Thymus (tissue), 11 donors: Measurements from ENCODE around the gene RFTN1. TPM values are rescaled to one million over a fixed set of nuclear protein-coding genes. Genes with fewer than 3 reads are reported as not detected.
"Not testable (repeated sequence)": the region's sequence is repeated elsewhere in the genome, so short reads cannot be mapped to it uniquely, and the experiment has no call there.

ENCODE experiments used
- DNase-seq, 9 donors: peaks; one replicate each; pipeline ENCODE4 v3.0.0-alpha.2; 2013; ENCODE audit warnings: low spot score in 9 of 9, low read depth in 6 of 9, missing footprints in 1 of 9
- H3K27ac ChIP-seq, 2 donors: one replicate each; pipeline ENCODE4 v1.5.1; 2013; ENCODE audit warnings: control low read depth in 1 of 2, low read depth in 1 of 2, low read length in 1 of 2, mild to moderate bottlenecking in 1 of 2, moderate library complexity in 1 of 2
- H3K27me3 ChIP-seq, 2 donors: one replicate each; pipeline ENCODE4 v1.5.1; 2013; ENCODE audit warnings: low read length in 1 of 2; ENCODE audit not compliant: control insufficient read depth in 2 of 2, insufficient read depth in 1 of 2
- H3K36me3 ChIP-seq, 2 donors: one replicate each; pipeline ENCODE4 v1.5.1; 2013; ENCODE audit warnings: low read length in 1 of 2, mild to moderate bottlenecking in 1 of 2, moderate library complexity in 1 of 2; ENCODE audit not compliant: control insufficient read depth in 2 of 2, insufficient read depth in 2 of 2
- H3K4me1 ChIP-seq, 2 donors: one replicate each; pipeline ENCODE4 v1.5.1; 2013; ENCODE audit warnings: low read length in 2 of 2; ENCODE audit not compliant: control insufficient read depth in 2 of 2, insufficient read depth in 2 of 2
- H3K4me3 ChIP-seq, 2 donors: one replicate each; pipeline ENCODE4 v1.5.1; 2013; ENCODE audit warnings: low read length in 2 of 2, control low read depth in 1 of 2, mild to moderate bottlenecking in 1 of 2
- H3K9me3 ChIP-seq, 2 donors: one replicate each; pipeline ENCODE4 v1.5.1; 2013; ENCODE audit warnings: low read length in 1 of 2, mild to moderate bottlenecking in 1 of 2; ENCODE audit not compliant: control insufficient read depth in 2 of 2, insufficient read depth in 1 of 2
- WGBS: extraction: QIAGEN DNeasy Blood & Tissue Kit; methylation state at CpG from one replicate; pipeline ENCODE4 v1.1.7; 2013; 5-methylcytosine and 5-hydroxymethylcytosine counted together
- polyA plus RNA-seq: library from polyadenylated mRNA; stranded (reverse); fragments of 200-250 nt; gene quantifications from one replicate; pipeline ENCODE4 v1.2.3, GENCODE V29; 2013
- total RNA-seq: library from RNA; stranded (reverse); fragments of 120-200 nt; gene quantifications from one replicate; pipeline ENCODE4 v1.2.4, GENCODE V29; 2013
- donor health status: healthy.

The RFTN1 gene
- total and polyA plus RNA-seq, 2 donors: 57.6 to 87.8 TPM

DNA sequence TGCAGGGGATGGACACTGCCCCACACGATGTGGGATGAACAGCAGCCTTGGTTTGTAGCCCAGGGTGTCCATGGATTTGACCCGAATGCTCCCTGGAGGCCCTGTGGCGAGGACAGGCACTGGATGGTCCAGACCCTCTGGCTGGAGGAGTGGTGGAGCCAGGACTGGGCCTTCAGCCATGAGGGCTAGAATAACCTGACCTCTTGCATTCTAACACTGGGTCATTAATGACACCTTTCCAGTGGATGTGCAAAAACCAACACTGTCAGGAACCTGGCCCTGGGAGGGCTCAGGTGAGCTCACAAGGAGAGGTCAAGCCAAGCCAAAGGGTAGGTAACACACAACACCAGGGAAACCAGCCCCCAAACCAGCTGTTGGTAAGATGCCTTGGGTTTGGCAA lies 197.1 kb downstream of the RFTN1 start:
- 98% methylated on average over 3 of the region's 3 CpGs for WGBS
- H3K27ac ChIP-seq: no peak overlapping the region
- no peak for DNase-seq
- peaks cover 58 to 84% of the 10 kb centered on the region in 2 donors for H3K4me1 ChIP-seq
- peaks cover 37 to 95% of the 10 kb centered on the region in 2 donors for H3K36me3 ChIP-seq
- H3K4me3 ChIP-seq: no peak overlapping the region
- H3K27me3 ChIP-seq: no peaks in the 10 kb centered on the region
- H3K9me3 ChIP-seq: peaks cover 0 to 6% of the 10 kb centered on the region in 2 donors

DNA sequence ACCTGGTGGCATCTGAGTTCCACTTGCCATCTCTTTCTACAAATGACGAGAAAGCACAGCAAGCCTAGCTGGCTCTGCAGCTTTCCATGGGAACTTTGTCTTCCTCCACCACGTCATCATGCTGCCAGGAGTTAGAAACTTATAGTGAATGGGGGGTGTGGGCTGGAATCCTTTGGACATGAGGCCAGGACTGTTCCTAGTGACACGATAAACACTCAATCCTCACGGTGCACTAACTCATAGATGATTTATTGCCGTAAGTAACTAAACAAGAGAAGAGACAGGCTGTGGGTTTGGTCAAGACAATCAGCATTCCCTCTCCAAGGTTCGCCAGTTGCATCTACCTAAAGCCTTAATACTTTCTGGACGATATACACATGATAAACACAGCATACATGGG lies 197.9 kb downstream of the RFTN1 start:
- Histone ChIP-seq H3K36me3 (peaks cover 33 to 88% of the 10 kb centered on the region in 2 donors), H3K4me1 (peaks cover 61 to 92% of the 10 kb centered on the region in 2 donors)

DNA sequence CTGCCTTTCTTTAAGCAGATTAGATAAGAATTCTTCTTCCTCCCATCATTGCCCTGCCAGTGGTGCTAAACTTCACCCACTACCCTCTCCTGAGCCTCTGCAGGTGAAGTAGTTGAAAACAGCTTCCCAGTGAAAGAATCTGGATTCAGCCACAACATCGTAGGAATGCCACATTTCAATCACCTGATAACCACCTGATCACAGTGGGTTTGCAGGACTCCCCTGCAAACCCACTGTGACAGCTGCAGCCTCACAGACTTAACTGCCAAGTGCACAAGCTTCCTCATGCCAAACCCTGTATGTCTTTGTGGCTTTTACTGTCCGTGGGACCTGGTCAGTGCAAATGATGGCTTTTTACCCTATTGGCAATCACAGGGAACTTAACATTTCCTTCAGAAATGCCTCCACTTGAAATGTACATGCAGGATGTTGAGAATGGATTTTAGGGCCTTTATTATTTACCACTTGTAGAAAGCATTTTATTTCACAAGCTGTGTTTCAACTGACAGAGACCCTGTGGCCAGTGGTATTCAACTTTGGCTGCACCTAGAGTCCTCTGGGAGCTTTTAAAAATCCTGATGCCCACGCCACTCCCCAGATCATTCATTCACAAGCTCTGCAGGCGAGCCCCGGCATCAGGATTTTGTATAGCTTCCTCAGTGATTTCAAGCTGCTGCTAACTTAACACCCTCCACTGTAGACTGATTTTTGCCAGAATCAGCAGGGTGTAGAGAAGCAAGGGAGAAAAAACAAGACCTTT lies 199.4 kb downstream of the RFTN1 start:
- DNase-seq: peak in 1 of 9 donors; percentile 73
- Histone ChIP-seq H3K4me1 (peaks cover 58 to 85% of the 10 kb centered on the region in 2 donors), H3K4me3 (no peak overlapping the region), H3K27ac (peak overlapping the region; percentile 83 to 84), H3K27me3 (no peaks in the 10 kb centered on the region), H3K9me3 (peaks cover 0 to 6% of the 10 kb centered on the region in 2 donors), H3K36me3 (peaks cover 23 to 72% of the 10 kb centered on the region in 2 donors)
- 57% methylated on average over 5 of the region's 5 CpGs for WGBS

More for the DNA sequence above, 197.9 kb downstream of the RFTN1 start:
- H3K27me3 ChIP-seq: no peaks in the 10 kb centered on the region
- 95% methylated on average over 7 of the region's 7 CpGs for WGBS
- peak overlapping the region in 1 of 2 donors; percentile 14 for H3K27ac ChIP-seq
- H3K4me3 ChIP-seq: no peak overlapping the region
- no peak for DNase-seq
- peaks cover 0 to 6% of the 10 kb centered on the region in 2 donors for H3K9me3 ChIP-seq

DNA sequence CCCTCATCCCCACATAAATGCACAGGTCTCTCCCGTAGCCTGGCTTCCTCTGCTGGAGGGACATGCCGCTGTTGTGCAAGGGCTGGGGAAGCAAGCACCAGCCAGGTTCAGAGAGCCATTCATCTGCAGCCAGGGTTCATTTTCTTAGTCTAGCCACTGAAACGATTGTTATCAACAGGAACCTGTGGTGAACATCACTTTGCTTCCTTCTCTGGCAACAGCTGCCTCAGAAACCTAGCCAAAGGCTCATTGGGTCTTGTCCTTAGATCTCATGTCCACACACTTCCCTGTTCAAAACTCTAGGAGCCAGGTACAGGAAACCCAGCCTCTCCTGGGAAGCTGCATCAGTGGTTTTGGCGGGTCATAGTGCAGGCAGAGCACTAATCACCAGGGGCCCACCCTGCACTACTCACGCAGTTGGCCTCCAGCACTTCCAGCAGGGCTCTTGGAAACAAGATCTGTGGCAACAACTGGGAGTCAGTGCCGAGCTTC lies 201.5 kb downstream of the RFTN1 start:
- peaks cover 23 to 68% of the 10 kb centered on the region in 2 donors for H3K36me3 ChIP-seq
- H3K4me3 ChIP-seq: peak overlapping the region in 1 of 2 donors; percentile 0
- H3K27ac ChIP-seq: peak overlapping the region; percentile 89 to 90
- peak in 7 of 9 donors; percentile 53 to 90 (median 67) for DNase-seq
- WGBS: 7% methylated on average over 6 of the region's 6 CpGs
- peaks cover 0 to 6% of the 10 kb centered on the region in 2 donors for H3K9me3 ChIP-seq
- H3K27me3 ChIP-seq: no peaks in the 10 kb centered on the region
- peaks cover 58 to 67% of the 10 kb centered on the region in 2 donors for H3K4me1 ChIP-seq

DNA sequence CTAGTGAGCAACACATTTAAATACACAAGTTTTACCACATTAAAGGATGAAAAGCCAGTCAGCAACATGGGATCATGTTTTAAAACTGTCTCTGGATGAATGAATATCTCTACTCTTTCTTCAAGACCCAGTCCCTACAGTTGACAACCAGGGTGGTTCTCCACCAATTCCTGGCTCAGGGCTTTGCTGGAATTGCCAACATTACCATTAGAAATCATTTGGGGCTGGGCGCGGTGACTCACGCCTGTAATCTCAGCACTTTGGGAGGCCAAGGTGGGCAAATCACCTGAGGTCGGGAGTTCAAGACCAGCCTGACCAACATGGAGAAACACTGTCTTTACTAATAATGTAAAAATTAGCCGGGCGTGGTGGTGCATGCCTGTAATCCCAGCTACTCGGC lies 203.0 kb downstream of the RFTN1 start:
- H3K4me1 ChIP-seq: peaks cover 50 to 59% of the 10 kb centered on the region in 2 donors
- not testable (repeated sequence) for H3K4me3 ChIP-seq, H3K27me3 ChIP-seq, H3K9me3 ChIP-seq, DNase-seq
- WGBS: 98% methylated on average over 7 of the region's 7 CpGs
- peaks cover 9 to 66% of the 10 kb centered on the region in 2 donors for H3K36me3 ChIP-seq
- H3K27ac ChIP-seq: peak overlapping the region in 1 of 2 donors; percentile 56

DNA sequence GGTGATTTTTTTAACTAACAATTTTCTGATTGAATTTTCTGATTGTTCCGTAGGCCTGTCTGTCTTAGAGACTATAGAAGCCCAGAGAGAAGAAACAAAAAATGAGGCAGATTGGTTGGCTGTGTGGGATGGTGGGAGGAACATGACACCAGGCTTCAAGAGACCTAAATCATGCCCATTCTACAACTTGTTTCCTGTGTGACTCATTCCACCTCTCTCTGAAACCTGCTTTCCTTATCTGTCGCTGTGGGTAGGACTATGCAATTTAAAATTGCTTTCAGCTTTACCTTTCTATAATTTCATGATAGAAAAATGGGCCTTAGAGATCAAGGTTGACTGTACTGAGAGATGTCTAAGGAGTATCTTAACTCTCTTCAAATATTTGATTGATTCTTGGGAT lies 203.9 kb downstream of the RFTN1 start:
- peak in 5 of 9 donors; percentile 49 to 87 (median 64) for DNase-seq
- Histone ChIP-seq H3K27me3 (no peaks in the 10 kb centered on the region), H3K9me3 (peaks cover 0 to 6% of the 10 kb centered on the region in 2 donors), H3K4me3 (no peak overlapping the region), H3K27ac (peak overlapping the region in 1 of 2 donors; percentile 56), H3K4me1 (peaks cover 54 to 59% of the 10 kb centered on the region in 2 donors), H3K36me3 (peaks cover 13 to 66% of the 10 kb centered on the region in 2 donors)
- WGBS: 3% methylated on average over 2 of the region's 2 CpGs

DNA sequence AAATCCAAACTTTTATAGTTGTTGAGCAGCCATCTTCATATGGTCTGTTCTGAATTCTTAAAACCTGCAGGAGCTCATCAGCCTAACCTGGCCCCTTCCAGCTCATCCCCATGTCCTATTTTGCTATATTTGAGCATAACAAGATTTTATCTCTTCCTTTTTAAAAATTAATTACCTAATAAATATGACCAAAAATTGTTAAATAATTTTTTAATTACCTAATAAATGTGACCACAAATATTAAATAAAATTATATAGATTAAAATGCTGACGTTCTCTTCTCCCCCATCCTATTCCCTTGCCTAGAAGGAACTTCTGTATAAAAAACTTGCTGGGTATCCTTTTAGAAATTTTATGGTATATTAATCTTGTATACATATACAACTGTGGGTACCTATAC lies 204.8 kb downstream of the RFTN1 start:
- Histone ChIP-seq H3K27me3 (no peaks in the 10 kb centered on the region), H3K27ac (no peak overlapping the region), H3K36me3 (peaks cover 10 to 64% of the 10 kb centered on the region in 2 donors), H3K4me1 (peaks cover 52 to 58% of the 10 kb centered on the region in 2 donors), H3K4me3 (no peak overlapping the region), H3K9me3 (peaks cover 0 to 6% of the 10 kb centered on the region in 2 donors)
- no peak for DNase-seq
- WGBS: 99% methylated on average over 1 of the region's 1 CpG

DNA sequence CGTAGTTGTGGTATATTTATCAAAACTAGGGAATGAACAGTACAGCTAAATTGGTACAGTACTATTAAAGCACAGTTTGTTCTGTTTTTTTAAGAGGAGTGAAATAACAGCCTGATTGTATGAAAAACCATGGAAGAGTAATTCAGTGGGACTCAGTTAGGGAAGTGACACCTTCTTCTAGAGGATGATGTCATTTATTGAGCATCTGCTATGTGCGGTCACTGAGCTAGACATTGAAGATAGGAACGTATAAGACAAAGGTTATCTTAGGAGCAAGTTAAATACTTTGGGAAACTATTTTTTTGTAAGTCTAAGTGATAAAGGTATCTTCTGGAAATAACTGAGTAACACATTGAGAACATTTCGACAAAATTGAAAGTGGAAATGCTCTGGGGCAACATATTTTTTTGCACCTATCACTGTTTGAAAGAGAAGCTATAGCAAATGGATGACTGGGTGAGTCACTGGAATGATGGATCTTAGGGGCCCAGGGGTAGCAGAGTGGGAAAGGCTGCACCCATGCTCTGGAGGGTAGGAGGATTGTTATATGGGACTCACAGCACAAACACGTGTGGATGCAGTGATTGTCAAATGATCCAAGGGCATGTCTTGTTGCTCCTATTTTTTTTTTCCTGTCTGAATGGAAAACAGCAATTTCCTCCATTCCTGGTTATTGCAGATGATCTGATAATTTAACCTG lies 205.5 kb downstream of the RFTN1 start:
- Histone ChIP-seq H3K9me3 (peaks cover 0 to 6% of the 10 kb centered on the region in 2 donors), H3K27me3 (no peaks in the 10 kb centered on the region), H3K4me3 (no peak overlapping the region), H3K4me1 (peaks cover 50 to 55% of the 10 kb centered on the region in 2 donors), H3K27ac (no peak overlapping the region), H3K36me3 (peaks cover 10 to 56% of the 10 kb centered on the region in 2 donors)
- 97% methylated on average over 5 of the region's 5 CpGs for WGBS
- DNase-seq: no peak

DNA sequence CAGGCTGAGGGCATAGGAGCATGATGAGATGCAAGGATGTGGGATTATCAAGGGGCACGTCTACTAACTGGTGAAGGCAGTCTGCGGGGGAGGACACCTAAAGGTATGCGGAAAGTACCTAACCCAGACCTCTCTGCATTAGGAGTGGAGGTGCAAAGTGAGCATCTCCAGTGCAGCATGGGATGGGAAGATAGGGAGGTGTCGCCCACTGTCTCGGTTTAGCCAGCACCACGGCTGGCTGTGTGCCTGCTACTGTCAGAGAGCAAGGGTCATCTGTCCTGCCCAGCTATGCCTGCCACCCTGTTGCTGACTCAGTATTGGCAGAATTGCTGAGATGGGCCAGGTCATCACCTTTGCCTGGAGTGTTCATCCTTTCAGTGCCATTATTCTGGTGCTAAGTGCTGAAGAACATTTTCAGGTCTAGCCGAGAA lies 208.4 kb downstream of the RFTN1 start:
- WGBS: 87% methylated on average over 7 of the region's 7 CpGs
- H3K36me3 ChIP-seq: peaks cover 10 to 46% of the 10 kb centered on the region in 2 donors
- H3K4me1 ChIP-seq: peaks cover 50 to 56% of the 10 kb centered on the region in 2 donors

More for the DNA sequence above, 208.4 kb downstream of the RFTN1 start:
- no peak overlapping the region for H3K4me3 ChIP-seq
- H3K27me3 ChIP-seq: no peaks in the 10 kb centered on the region
- DNase-seq: peak in 1 of 9 donors; percentile 57
- H3K27ac ChIP-seq: peak overlapping the region; percentile 22 to 34
- H3K9me3 ChIP-seq: no peaks in the 10 kb centered on the region
